Mucosa of rectum (tissue), 2 donors: ENCODE measurements around the gene RPL26.
"Not testable (repeated sequence)": the region's sequence is repeated elsewhere in the genome, so short reads cannot be mapped to it uniquely, and the experiment has no call there.

Experiments used
- H3K27ac ChIP-seq, 2 donors: one replicate each; pipeline ENCODE4 v1.7.0; 2013; ENCODE audit warnings: inconsistent platforms in 2 of 2, low read depth in 2 of 2, low read length in 2 of 2
- H3K27me3 ChIP-seq, 2 donors: one replicate each; pipeline ENCODE4 v1.7.0; 2013; ENCODE audit warnings: low read length in 2 of 2; ENCODE audit not compliant: control insufficient read depth in 2 of 2, insufficient read depth in 2 of 2
- H3K36me3 ChIP-seq, 2 donors: one replicate each; pipeline ENCODE4 v1.7.0; 2013; ENCODE audit warnings: low read length in 2 of 2; ENCODE audit not compliant: control insufficient read depth in 2 of 2, insufficient read depth in 2 of 2
- H3K4me1 ChIP-seq, 2 donors: one replicate each; pipeline ENCODE4 v1.7.0; 2013; ENCODE audit warnings: low read length in 2 of 2, mild to moderate bottlenecking in 1 of 2; ENCODE audit not compliant: control insufficient read depth in 2 of 2, insufficient read depth in 2 of 2
- H3K4me3 ChIP-seq, 2 donors: one replicate each; pipeline ENCODE4 v1.7.0; 2013; ENCODE audit warnings: low read length in 2 of 2
- H3K9ac ChIP-seq, 2 donors: one replicate each; pipeline ENCODE4 v1.7.0; 2013; ENCODE audit warnings: low read length in 2 of 2, low read depth in 1 of 2, mild to moderate bottlenecking in 1 of 2
- H3K9me3 ChIP-seq, 2 donors: one replicate each; pipeline ENCODE4 v1.7.0; 2013; ENCODE audit warnings: low read length in 2 of 2; ENCODE audit not compliant: control insufficient read depth in 2 of 2
- donor health status: healthy.
- donor health status: Normal muscosa, but diverticular disease.

Gene RPL26

GRCh38 chr17:8397636-8398035 is 14.6 kb upstream of the RPL26 start, which contains the start of gene RNF222:
TSS of gene RNF222 (minus strand) at chr17:8397827. CDS start at chr17:8393461, 4,366 bp downstream.
- no peaks in the 10 kb centered on the region for H3K36me3 ChIP-seq
- H3K27ac ChIP-seq, result no peak within 1 kb of the TSS
- no peaks in the 10 kb centered on the region for H3K9me3 ChIP-seq
- no peak within 1 kb of the TSS for H3K4me3 ChIP-seq
- peaks cover 7 to 10% of the 10 kb centered on the region in 2 donors for H3K27me3 ChIP-seq
- H3K9ac ChIP-seq, result no peak within 1 kb of the TSS
- peaks cover 5 to 8% of the 10 kb centered on the region in 2 donors for H3K4me1 ChIP-seq

- H3K36me3 ChIP-seq, H3K4me1 ChIP-seq, H3K27ac ChIP-seq, H3K9ac ChIP-seq, H3K4me3 ChIP-seq, H3K9me3 ChIP-seq: not testable (repeated sequence)
- peaks cover 7 to 10% of the 10 kb centered on the region in 2 donors for H3K27me3 ChIP-seq
Measured at GRCh38 chr17:8394497-8394896, 11.5 kb upstream of the RPL26 start.

- Histone ChIP-seq H3K27me3 (peaks cover 7 to 10% of the 10 kb centered on the region in 2 donors), H3K27ac (peak overlapping the region in 1 of 2 donors; percentile 52), H3K4me1 (peaks cover 5 to 8% of the 10 kb centered on the region in 2 donors), H3K9ac (no peak overlapping the region), H3K36me3 (no peaks in the 10 kb centered on the region), H3K9me3 (no peaks in the 10 kb centered on the region), H3K4me3 (peak overlapping the region; percentile 31 to 33)
Measured at GRCh38 chr17:8393470-8394231, 10.7 kb upstream of the RPL26 start.

- no peak overlapping the region for H3K9ac ChIP-seq
- no peak overlapping the region for H3K4me3 ChIP-seq
- peaks cover 7% of the 10 kb centered on the region in 2 donors for H3K27me3 ChIP-seq
- no peaks in the 10 kb centered on the region for H3K36me3 ChIP-seq
- H3K27ac ChIP-seq, result peak overlapping the region in 1 of 2 donors; percentile 52
- no peaks in the 10 kb centered on the region for H3K9me3 ChIP-seq
- peaks cover 5 to 8% of the 10 kb centered on the region in 2 donors for H3K4me1 ChIP-seq
Measured at GRCh38 chr17:8392674-8393469, 9.9 kb upstream of the RPL26 start.

GRCh38 chr17:8392274-8392673 is 9.3 kb upstream of the RPL26 start:
- H3K4me1 ChIP-seq, result peaks cover 5 to 8% of the 10 kb centered on the region in 2 donors
- no peak overlapping the region for H3K4me3 ChIP-seq
- H3K9me3 ChIP-seq, result no peaks in the 10 kb centered on the region
- no peak overlapping the region for H3K9ac ChIP-seq
- no peaks in the 10 kb centered on the region for H3K36me3 ChIP-seq
- H3K27me3 ChIP-seq, result peaks cover 6 to 7% of the 10 kb centered on the region in 2 donors
- H3K27ac ChIP-seq, result no peak overlapping the region

GRCh38 chr17:8391711-8392110 is 8.7 kb upstream of the RPL26 start:
- H3K27me3 ChIP-seq, result peaks cover 3 to 6% of the 10 kb centered on the region in 2 donors
- peaks cover 5 to 8% of the 10 kb centered on the region in 2 donors for H3K4me1 ChIP-seq
- no peak overlapping the region for H3K9ac ChIP-seq
- no peak overlapping the region for H3K27ac ChIP-seq
- H3K36me3 ChIP-seq, result no peaks in the 10 kb centered on the region
- H3K4me3 ChIP-seq, result no peak overlapping the region
- no peaks in the 10 kb centered on the region for H3K9me3 ChIP-seq

GRCh38 chr17:8387914-8388651 is 5.1 kb upstream of the RPL26 start:
- Histone ChIP-seq H3K4me1 (peaks cover 0 to 5% of the 10 kb centered on the region in 2 donors), H3K9me3 (no peaks in the 10 kb centered on the region), H3K27ac (no peak overlapping the region), H3K4me3 (no peak overlapping the region), H3K36me3 (no peaks in the 10 kb centered on the region), H3K9ac (no peak overlapping the region), H3K27me3 (no peaks in the 10 kb centered on the region)

GRCh38 chr17:8386841-8387240 is 3.8 kb upstream of the RPL26 start:
- Histone ChIP-seq H3K4me3 (no peak overlapping the region), H3K27me3 (no peaks in the 10 kb centered on the region), H3K27ac (no peak overlapping the region), H3K4me1 (peaks cover 5 to 8% of the 10 kb centered on the region in 2 donors), H3K9ac (no peak overlapping the region), H3K9me3 (no peaks in the 10 kb centered on the region), H3K36me3 (no peaks in the 10 kb centered on the region)

- no peaks in the 10 kb centered on the region for H3K27me3 ChIP-seq
- H3K9ac ChIP-seq, result no peak overlapping the region
- no peak overlapping the region for H3K27ac ChIP-seq
- H3K36me3 ChIP-seq, result peaks cover 12 to 13% of the 10 kb centered on the region in 2 donors
- no peaks in the 10 kb centered on the region for H3K9me3 ChIP-seq
- H3K4me1 ChIP-seq, result peaks cover 16 to 21% of the 10 kb centered on the region in 2 donors
- H3K4me3 ChIP-seq, result no peak overlapping the region
Measured at GRCh38 chr17:8384801-8385378, 1.9 kb upstream of the RPL26 start.
